GM12864 (cell line): Measurements from ENCODE around the gene LIPE.

ENCODE experiments used
- DNase-seq: peaks from one replicate; pipeline ENCODE4 v3.0.0-alpha.2; 2011; ENCODE audit warnings: low read depth
- H3K4me3 ChIP-seq: 2 replicates; pipeline ENCODE4 v1.5.1; 2011; ENCODE audit warnings: mild to moderate bottlenecking, low read depth, low read length, control low read depth
- CTCF ChIP-seq: IDR thresholded peaks from 2 replicates; pipeline ENCODE4 v1.5.1; 2011; ENCODE audit warnings: low read depth, mild to moderate bottlenecking, moderate library complexity, low read length, control low read depth, inconsistent platforms; ENCODE audit errors: missing control alignments

LIPE gene

GRCh38 chr19:42406111-42406510 lies 21.1 kb downstream of the LIPE start:
- H3K4me3 ChIP-seq: no peak overlapping the region
- no peak for DNase-seq
- no peak for TF ChIP-seq CTCF

GRCh38 chr19:42403586-42403985 lies 23.6 kb downstream of the LIPE start:
- no peak for DNase-seq
- no peak overlapping the region for H3K4me3 ChIP-seq
- no peak for TF ChIP-seq CTCF

- TF ChIP-seq CTCF: no peak
- no peak for DNase-seq
- no peak overlapping the region for H3K4me3 ChIP-seq
These were observed 24.6 kb downstream of the LIPE start for GRCh38 chr19:42402376-42403116.

- H3K4me3 ChIP-seq: peak overlapping the region; percentile 33
- no peak for DNase-seq
- TF ChIP-seq CTCF: peak; percentile 76
These were observed 25.6 kb downstream of the LIPE start for GRCh38 chr19:42401365-42402303.

- DNase-seq: no peak
- no peak overlapping the region for H3K4me3 ChIP-seq
- no peak for TF ChIP-seq CTCF
These were observed 26.8 kb downstream of the LIPE start for GRCh38 chr19:42400404-42400803.

GRCh38 chr19:42397263-42398166 lies 29.7 kb downstream of the LIPE start:
- no peak for DNase-seq
- no peak for TF ChIP-seq CTCF
- H3K4me3 ChIP-seq: peak overlapping the region; percentile 94
